D721Med (cell line): ENCODE data around the gene FMR1NB.

Experiments used
- DNase-seq: peaks from one replicate; pipeline ENCODE4 v3.0.0; 2011; ENCODE audit warnings: low spot score; ENCODE audit not compliant: insufficient read length
- FAIRE-seq: peaks from 2 replicates; lab custom pipeline; 2011; peaks lifted over from hg19 to GRCh38; lab: Jason Lieb, UNC
- CTCF ChIP-seq: IDR thresholded peaks from 2 replicates; pipeline ENCODE4 v1.5.1; 2012; ENCODE audit warnings: mild to moderate bottlenecking, control low read depth; ENCODE audit not compliant: insufficient read depth; ENCODE audit errors: missing control alignments

The FMR1NB gene

GRCh38 chrX:148069759-148070503, 88.8 kb downstream of the FMR1NB start:
- no peak for TF ChIP-seq CTCF
- DNase-seq, result no peak
- FAIRE-seq, result no peak

GRCh38 chrX:148070504-148070877, 89.4 kb downstream of the FMR1NB start:
- DNase-seq, result no peak
- TF ChIP-seq CTCF, result no peak
- no peak for FAIRE-seq
